Suprapubic skin (tissue), 4 donors: ENCODE measurements around the gene GTF2B. TPM values are rescaled to one million over a fixed set of nuclear protein-coding genes. Genes with fewer than 3 reads are reported as not detected.
"Not testable (repeated sequence)": the region's sequence is repeated elsewhere in the genome, so short reads cannot be mapped to it uniquely, and the experiment has no call there.

Experiments used
- DNase-seq, 2 donors: peaks; one replicate each; pipeline ENCODE4 v3.0.0-alpha.2; 2019; ENCODE audit warnings: low spot score in 2 of 2
- H3K27ac ChIP-seq: fragments of 200-600 bp; sonication (generic); one replicate; pipeline ENCODE4 v1.5.1; 2019
- H3K27me3 ChIP-seq: fragments of 200-600 bp; sonication (generic); one replicate; pipeline ENCODE4 v1.5.1; 2019
- H3K36me3 ChIP-seq: fragments of 200-600 bp; sonication (generic); one replicate; pipeline ENCODE4 v1.5.1; 2019
- H3K4me1 ChIP-seq: fragments of 200-600 bp; sonication (generic); one replicate; pipeline ENCODE4 v1.5.1; 2019
- H3K4me3 ChIP-seq: fragments of 200-600 bp; sonication (generic); one replicate; pipeline ENCODE4 v1.5.1; 2019; ENCODE audit warnings: mild to moderate bottlenecking
- H3K9me3 ChIP-seq: fragments of 200-600 bp; sonication (generic); one replicate; pipeline ENCODE4 v1.5.1; 2019
- EP300 ChIP-seq: sonication (generic); formaldehyde crosslinking; IDR thresholded peaks from one replicate; pipeline ENCODE4 v1.6.1; 2017; ENCODE audit warnings: antibody characterized with exemption
- POLR2A ChIP-seq, 2 donors: fragments of 450-650 bp; IDR thresholded peaks; one replicate each; pipeline ENCODE4 v1.6.1; 2017; ENCODE audit warnings: antibody characterized with exemption in 2 of 2, mild to moderate bottlenecking in 2 of 2, moderate library complexity in 2 of 2
- POLR2AphosphoS5 ChIP-seq, 3 donors: sonication (generic); formaldehyde crosslinking; IDR thresholded peaks; one replicate each; pipeline ENCODE4 v1.6.1; 2017; ENCODE audit warnings: antibody characterized with exemption in 3 of 3
- WGBS: methylation state at CpG from one replicate; pipeline ENCODE4 v1.1.5; 2018; 5-methylcytosine and 5-hydroxymethylcytosine counted together
- total RNA-seq, 4 donors: library from RNA; depleted of rRNA; stranded (reverse); fragments of >200 nt; gene quantifications; one replicate each; pipeline ENCODE4 v1.1.0, GENCODE V29; 2016
- TF ChIP-seq, protein P1 (sequence below), 2 donors: fragments of 200-600 bp in 1 of 2; fragments of 450-650 bp in 1 of 2; sonication (generic) in 1 of 2; IDR thresholded peaks; one replicate each; pipeline ENCODE4 v1.5.1; 2016 to 2019; ENCODE audit warnings: antibody characterized with exemption in 2 of 2, mild to moderate bottlenecking in 1 of 2, moderate library complexity in 1 of 2

The GTF2B gene
- total RNA-seq, 4 donors from 2014 or later: 31.3 to 39.5 (median 35.5) TPM

DNA sequence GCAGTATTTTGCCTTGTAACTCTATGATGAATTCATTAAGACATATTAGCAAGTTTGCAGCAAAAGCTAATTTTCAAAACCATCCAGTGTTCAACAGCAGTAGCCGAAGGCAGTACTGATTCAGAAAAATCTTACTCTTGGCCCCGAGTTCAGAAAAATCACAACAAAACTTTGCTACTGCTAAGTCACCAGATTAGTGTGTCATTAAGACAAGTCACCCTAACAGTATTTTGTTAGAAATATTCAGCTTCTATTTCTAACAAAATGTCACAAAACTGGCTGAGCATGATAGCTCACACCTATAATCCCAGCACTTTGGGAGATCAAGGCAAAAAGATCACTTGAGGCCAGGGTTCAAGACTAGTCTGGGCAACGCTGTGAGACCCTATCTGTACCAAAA is 8.2 kb downstream of the GTF2B start:
- DNase-seq: no peak
- H3K4me3 ChIP-seq: no peak overlapping the region
- H3K4me1 ChIP-seq: peaks cover 31% of the 10 kb centered on the region
- H3K27ac ChIP-seq: no peak overlapping the region
- 62% methylated on average over 3 of the region's 3 CpGs for WGBS
- H3K9me3 ChIP-seq: no peaks in the 10 kb centered on the region
- TF ChIP-seq EP300 (no peak), POLR2AphosphoS5 (IDR thresholded peaks at IDR 0.05) (no peak), POLR2A (IDR thresholded peaks at IDR 0.05) (no peak)
- TF ChIP-seq, protein P1, sequence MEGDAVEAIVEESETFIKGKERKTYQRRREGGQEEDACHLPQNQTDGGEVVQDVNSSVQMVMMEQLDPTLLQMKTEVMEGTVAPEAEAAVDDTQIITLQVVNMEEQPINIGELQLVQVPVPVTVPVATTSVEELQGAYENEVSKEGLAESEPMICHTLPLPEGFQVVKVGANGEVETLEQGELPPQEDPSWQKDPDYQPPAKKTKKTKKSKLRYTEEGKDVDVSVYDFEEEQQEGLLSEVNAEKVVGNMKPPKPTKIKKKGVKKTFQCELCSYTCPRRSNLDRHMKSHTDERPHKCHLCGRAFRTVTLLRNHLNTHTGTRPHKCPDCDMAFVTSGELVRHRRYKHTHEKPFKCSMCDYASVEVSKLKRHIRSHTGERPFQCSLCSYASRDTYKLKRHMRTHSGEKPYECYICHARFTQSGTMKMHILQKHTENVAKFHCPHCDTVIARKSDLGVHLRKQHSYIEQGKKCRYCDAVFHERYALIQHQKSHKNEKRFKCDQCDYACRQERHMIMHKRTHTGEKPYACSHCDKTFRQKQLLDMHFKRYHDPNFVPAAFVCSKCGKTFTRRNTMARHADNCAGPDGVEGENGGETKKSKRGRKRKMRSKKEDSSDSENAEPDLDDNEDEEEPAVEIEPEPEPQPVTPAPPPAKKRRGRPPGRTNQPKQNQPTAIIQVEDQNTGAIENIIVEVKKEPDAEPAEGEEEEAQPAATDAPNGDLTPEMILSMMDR (IDR thresholded peaks at IDR 0.05): no peak
- peaks cover 43% of the 10 kb centered on the region for H3K36me3 ChIP-seq
- H3K27me3 ChIP-seq: no peaks in the 10 kb centered on the region

DNA sequence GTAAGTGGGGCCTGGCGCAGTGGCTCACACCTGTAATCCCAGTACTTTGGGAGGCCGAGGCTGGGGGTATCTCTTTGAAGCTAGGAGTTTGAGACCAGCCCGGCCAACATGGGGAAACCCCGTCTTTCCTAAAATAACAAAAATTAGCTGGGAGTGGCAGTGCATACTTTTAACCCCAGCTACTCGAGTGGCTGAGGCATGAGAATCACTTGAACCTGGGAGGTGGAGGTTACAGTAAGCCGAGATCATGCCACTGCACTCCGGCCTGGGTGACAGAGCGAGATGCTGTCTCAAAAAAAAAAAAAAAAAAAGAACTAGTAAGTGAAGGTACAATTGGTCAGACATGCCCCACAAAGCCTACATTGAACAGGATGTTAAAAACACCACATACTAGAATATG is 10.7 kb downstream of the GTF2B start:
- H3K27me3 ChIP-seq, H3K9me3 ChIP-seq, DNase-seq, H3K27ac ChIP-seq, H3K4me3 ChIP-seq: not testable (repeated sequence)
- H3K36me3 ChIP-seq: peaks cover 27% of the 10 kb centered on the region
- WGBS: 59% methylated on average over 8 of the region's 8 CpGs
- peaks cover 44% of the 10 kb centered on the region for H3K4me1 ChIP-seq

DNA sequence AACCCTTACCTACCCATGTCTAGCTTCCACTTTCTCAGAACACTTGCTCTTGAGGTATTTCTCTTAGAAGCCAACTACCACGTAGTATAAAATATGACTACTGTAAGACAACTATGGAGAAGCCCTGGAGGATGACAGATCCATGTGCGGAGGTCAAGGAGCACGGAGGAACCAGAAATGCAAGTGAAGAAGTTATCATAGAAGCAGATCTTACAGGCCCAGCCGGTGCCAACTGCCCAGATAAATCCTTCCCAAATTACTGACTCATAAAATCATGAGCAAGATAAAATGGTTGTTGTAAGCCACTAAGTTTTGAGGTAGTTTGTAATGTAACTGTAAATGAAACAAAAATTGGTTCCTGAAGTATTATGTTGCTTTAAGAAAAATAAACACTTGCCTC is 12.6 kb downstream of the GTF2B start:
- DNase-seq: no peak
- Histone ChIP-seq H3K4me3 (no peak overlapping the region), H3K27ac (no peak overlapping the region), H3K36me3 (peaks cover 9% of the 10 kb centered on the region), H3K9me3 (no peaks in the 10 kb centered on the region), H3K27me3 (no peaks in the 10 kb centered on the region), H3K4me1 (peaks cover 44% of the 10 kb centered on the region)
- TF ChIP-seq EP300 (no peak), POLR2AphosphoS5 (IDR thresholded peaks at IDR 0.05) (no peak), POLR2A (IDR thresholded peaks at IDR 0.05) (no peak)
- TF ChIP-seq, protein P1 (IDR thresholded peaks at IDR 0.05): no peak
- 45% methylated on average over 4 of the region's 4 CpGs for WGBS

DNA sequence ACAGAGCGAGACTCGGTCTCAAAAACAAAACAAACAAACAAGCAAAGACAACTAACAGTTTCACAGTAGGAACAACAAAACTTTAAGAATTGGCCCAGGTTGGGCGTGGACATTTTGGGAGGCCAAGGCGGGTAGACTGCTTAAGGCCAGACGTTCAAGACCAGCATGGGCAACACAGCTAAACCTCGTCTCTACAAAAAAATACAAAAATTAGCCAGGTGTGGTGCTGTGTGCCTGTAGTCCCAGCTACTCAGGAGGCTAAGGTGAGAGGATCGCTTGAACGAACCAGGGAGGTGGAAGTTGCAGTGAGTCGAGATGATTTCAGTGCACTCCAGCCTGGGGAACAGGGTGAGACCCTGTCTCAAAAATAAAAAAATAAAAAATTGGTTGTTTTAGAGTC is 13.5 kb downstream of the GTF2B start:
- peaks cover 9% of the 10 kb centered on the region for H3K36me3 ChIP-seq
- 76% methylated on average over 9 of the region's 9 CpGs for WGBS
- H3K4me1 ChIP-seq: peaks cover 37% of the 10 kb centered on the region

DNA sequence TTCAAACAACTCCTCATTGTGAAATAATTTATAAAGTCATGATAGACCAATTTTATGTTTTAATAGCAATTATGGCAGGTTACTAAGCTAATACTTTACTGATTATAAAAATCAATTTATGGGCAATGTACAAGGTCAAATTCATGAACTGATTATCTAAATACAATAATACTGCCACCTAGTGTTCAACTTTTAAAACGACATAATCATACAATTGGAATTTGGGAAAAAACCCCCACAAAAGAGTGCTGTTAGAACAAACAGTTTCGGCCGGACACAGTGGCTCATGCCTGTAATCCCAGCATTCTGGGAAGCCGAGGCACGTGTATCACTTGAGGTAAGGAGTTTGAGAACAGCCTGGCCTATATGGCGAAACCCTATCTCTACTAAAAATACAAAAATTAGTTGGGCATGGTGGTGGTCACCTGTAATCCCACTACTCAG is 14.0 kb downstream of the GTF2B start:
- no peak overlapping the region for H3K4me3 ChIP-seq
- H3K36me3 ChIP-seq: peaks cover 9% of the 10 kb centered on the region
- WGBS: 36% methylated on average over 6 of the region's 6 CpGs
- no peak overlapping the region for H3K27ac ChIP-seq
- H3K27me3 ChIP-seq: no peaks in the 10 kb centered on the region
- no peaks in the 10 kb centered on the region for H3K9me3 ChIP-seq
- no peak for DNase-seq
- peaks cover 37% of the 10 kb centered on the region for H3K4me1 ChIP-seq
- TF ChIP-seq POLR2A (IDR thresholded peaks at IDR 0.05) (no peak), EP300 (no peak), POLR2AphosphoS5 (IDR thresholded peaks at IDR 0.05) (no peak)
- TF ChIP-seq, protein P1 (IDR thresholded peaks at IDR 0.05): no peak

More for the DNA sequence above, 13.5 kb downstream of the GTF2B start:
- Histone ChIP-seq H3K27ac (no peak overlapping the region), H3K4me3 (no peak overlapping the region), H3K9me3 (no peaks in the 10 kb centered on the region), H3K27me3 (no peaks in the 10 kb centered on the region)
- TF ChIP-seq, protein P1 (IDR thresholded peaks at IDR 0.05): no peak
- no peak for TF ChIP-seq EP300
- DNase-seq: no peak
